HEK293 (cell line): Measurements from ENCODE around the gene SNCAIP.

ENCODE experiments used
- CTCF ChIA-PET: fragments of 350-600 bp; formaldehyde crosslinking; extraction: SDS; loops from one replicate; lab custom pipeline; 2021; ENCODE audit warnings: antibody characterized with exemption; lab: Yijun Ruan, JAX
- POLR2A ChIA-PET: fragments of 300-600 bp; formaldehyde crosslinking; extraction: SDS; loops from one replicate; lab custom pipeline; 2020; ENCODE audit warnings: antibody characterized with exemption, inconsistent platforms; lab: Yijun Ruan, JAX
- H3K27ac ChIP-seq: fragments of 200-500 bp; sonication (Bioruptor generic); 2 replicates; pipeline ENCODE4 v1.5.1; 2014; ENCODE audit warnings: low read depth, low read length, control low read depth, inconsistent platforms; ENCODE audit errors: extremely low read depth
- H3K36me3 ChIP-seq, 2 experiments: fragments of 200-500 bp in 1 of 2; sonication (Bioruptor generic) in 1 of 2; 1 replicate in 1 of 2; 2 replicates in 1 of 2; pipeline ENCODE4 v1.5.1; 2014 to 2017; ENCODE audit warnings: inconsistent platforms in 2 of 2, low read length in 2 of 2; ENCODE audit not compliant: control insufficient read depth in 2 of 2, insufficient read depth in 1 of 2
- H3K4me1 ChIP-seq: fragments of 200-500 bp; sonication (Bioruptor generic); 2 replicates; pipeline ENCODE4 v1.5.1; 2014; ENCODE audit warnings: mild to moderate bottlenecking, low read length, inconsistent platforms; ENCODE audit not compliant: control insufficient read depth, insufficient read depth
- H3K4me3 ChIP-seq: 2 replicates; pipeline ENCODE4 v1.5.1; 2011; ENCODE audit warnings: low read depth, mild to moderate bottlenecking, control low read depth, low read length, moderate library complexity
- H3K9me3 ChIP-seq: fragments of 200-500 bp; sonication (Bioruptor generic); 2 replicates; pipeline ENCODE4 v1.5.1; 2014; ENCODE audit warnings: low read depth, low read length, inconsistent platforms; ENCODE audit not compliant: control insufficient read depth, insufficient read depth
- HOXD13 ChIP-seq: sonication (generic); formaldehyde crosslinking; IDR thresholded peaks from 2 replicates; pipeline ENCODE4 v1.8.0; 2022; ENCODE audit warnings: missing genetic modification reagents, borderline replicate concordance
- KLF1 ChIP-seq: fragments of 450-650 bp; formaldehyde crosslinking; IDR thresholded peaks from 2 replicates; pipeline ENCODE4 v1.5.1; 2016; ENCODE audit warnings: missing biosample characterization, missing genetic modification characterization
- KLF17 ChIP-seq: fragments of 450-650 bp; formaldehyde crosslinking; IDR thresholded peaks from 2 replicates; pipeline ENCODE4 v1.5.1; 2016; ENCODE audit warnings: missing biosample characterization, missing genetic modification characterization
- TSHZ1 ChIP-seq: fragments of 450-650 bp; formaldehyde crosslinking; IDR thresholded peaks from 2 replicates; pipeline ENCODE4 v1.5.1; 2016; ENCODE audit warnings: missing biosample characterization, missing genetic modification characterization, borderline replicate concordance
- ZBTB10 ChIP-seq: fragments of 450-650 bp; formaldehyde crosslinking; IDR thresholded peaks from 2 replicates; pipeline ENCODE4 v1.5.1; 2016; ENCODE audit warnings: missing biosample characterization, missing genetic modification characterization
- ZFP41 ChIP-seq: fragments of 450-650 bp; formaldehyde crosslinking; IDR thresholded peaks from 2 replicates; pipeline ENCODE4 v1.5.1; 2016; ENCODE audit warnings: missing biosample characterization, missing genetic modification characterization, borderline replicate concordance
- ZNF169 ChIP-seq: fragments of 450-650 bp; formaldehyde crosslinking; IDR thresholded peaks from 2 replicates; pipeline ENCODE4 v1.5.1; 2016; ENCODE audit warnings: missing biosample characterization, missing genetic modification characterization
- ZNF23 ChIP-seq: fragments of 450-650 bp; formaldehyde crosslinking; IDR thresholded peaks from 2 replicates; pipeline ENCODE4 v1.5.1; 2016; ENCODE audit warnings: missing biosample characterization, missing genetic modification characterization, borderline replicate concordance
- ZNF24 ChIP-seq: fragments of 450-650 bp; formaldehyde crosslinking; IDR thresholded peaks from 2 replicates; pipeline ENCODE4 v1.5.1; 2016; ENCODE audit warnings: missing biosample characterization, missing genetic modification characterization
- ZNF362 ChIP-seq: fragments of 450-650 bp; formaldehyde crosslinking; IDR thresholded peaks from 2 replicates; pipeline ENCODE4 v1.5.1; 2016; ENCODE audit warnings: missing biosample characterization, missing genetic modification characterization
- ZNF449 ChIP-seq: fragments of 450-650 bp; formaldehyde crosslinking; IDR thresholded peaks from 2 replicates; pipeline ENCODE4 v1.5.1; 2017; ENCODE audit warnings: missing biosample characterization, mild to moderate bottlenecking, missing genetic modification characterization, moderate library complexity
- ZNF510 ChIP-seq: fragments of 450-650 bp; formaldehyde crosslinking; IDR thresholded peaks from 2 replicates; pipeline ENCODE4 v1.5.1; 2018; ENCODE audit warnings: mild to moderate bottlenecking, missing genetic modification characterization, missing biosample characterization; ENCODE audit not compliant: insufficient replicate concordance
- ZNF513 ChIP-seq: fragments of 450-650 bp; IDR thresholded peaks from 2 replicates; pipeline ENCODE4 v1.5.1; 2018; ENCODE audit warnings: missing biosample characterization, missing genetic modification characterization
- ZNF521 ChIP-seq: fragments of 450-650 bp; formaldehyde crosslinking; IDR thresholded peaks from 2 replicates; pipeline ENCODE4 v1.5.1; 2017; ENCODE audit warnings: missing biosample characterization, mild to moderate bottlenecking, missing genetic modification characterization
- ZNF530 ChIP-seq: fragments of 450-650 bp; formaldehyde crosslinking; IDR thresholded peaks from 2 replicates; pipeline ENCODE4 v1.5.1; 2016; ENCODE audit warnings: low read depth, missing biosample characterization, missing genetic modification characterization
- ZNF600 ChIP-seq: fragments of 450-650 bp; formaldehyde crosslinking; IDR thresholded peaks from 2 replicates; pipeline ENCODE4 v1.5.1; 2016; ENCODE audit warnings: missing biosample characterization, missing genetic modification characterization
- ZNF623 ChIP-seq: fragments of 450-650 bp; formaldehyde crosslinking; IDR thresholded peaks from 2 replicates; pipeline ENCODE4 v1.5.1; 2016; ENCODE audit warnings: missing biosample characterization, missing genetic modification characterization
- ZNF639 ChIP-seq: fragments of 450-650 bp; formaldehyde crosslinking; IDR thresholded peaks from 2 replicates; pipeline ENCODE4 v1.5.1; 2016; ENCODE audit warnings: missing biosample characterization, missing genetic modification characterization
- ZNF660 ChIP-seq: fragments of 450-650 bp; IDR thresholded peaks from 2 replicates; pipeline ENCODE4 v1.5.1; 2018; ENCODE audit warnings: missing biosample characterization, mild to moderate bottlenecking, missing genetic modification characterization
- ZNF664 ChIP-seq: fragments of 450-650 bp; formaldehyde crosslinking; IDR thresholded peaks from 2 replicates; pipeline ENCODE4 v1.5.1; 2016; ENCODE audit warnings: missing biosample characterization, missing genetic modification characterization
- ZNF677 ChIP-seq: fragments of 450-650 bp; IDR thresholded peaks from 2 replicates; pipeline ENCODE4 v1.5.0; 2018; ENCODE audit warnings: missing biosample characterization, mild to moderate bottlenecking, missing genetic modification characterization, moderate library complexity
- TF ChIP-seq, protein P1 (sequence below): fragments of 450-650 bp; formaldehyde crosslinking; IDR thresholded peaks from 2 replicates; pipeline ENCODE4 v1.5.1; 2017; ENCODE audit warnings: missing biosample characterization, missing genetic modification characterization

SNCAIP gene

GRCh38 chr5:122273696-122274095, 38.3 kb upstream of the SNCAIP start (continued):
- TF ChIP-seq ZNF521 (tag by site-specific recombination) (no peak), ZNF449 (tag by site-specific recombination) (no peak), ZNF664 (tag by site-specific recombination) (no peak), ZNF510 (tag by site-specific recombination) (no peak), ZNF24 (no peak), ZNF639 (no peak), ZNF600 (no peak), KLF1 (tag by site-specific recombination) (no peak), ZBTB10 (tag by site-specific recombination) (no peak), ZNF623 (tag by site-specific recombination) (no peak), HOXD13 (CRISPR knock-in tag) (no peak)
- TF ChIP-seq, protein P1, sequence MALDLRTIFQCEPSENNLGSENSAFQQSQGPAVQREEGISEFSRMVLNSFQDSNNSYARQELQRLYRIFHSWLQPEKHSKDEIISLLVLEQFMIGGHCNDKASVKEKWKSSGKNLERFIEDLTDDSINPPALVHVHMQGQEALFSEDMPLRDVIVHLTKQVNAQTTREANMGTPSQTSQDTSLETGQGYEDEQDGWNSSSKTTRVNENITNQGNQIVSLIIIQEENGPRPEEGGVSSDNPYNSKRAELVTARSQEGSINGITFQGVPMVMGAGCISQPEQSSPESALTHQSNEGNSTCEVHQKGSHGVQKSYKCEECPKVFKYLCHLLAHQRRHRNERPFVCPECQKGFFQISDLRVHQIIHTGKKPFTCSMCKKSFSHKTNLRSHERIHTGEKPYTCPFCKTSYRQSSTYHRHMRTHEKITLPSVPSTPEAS (tag by site-specific recombination), result no peak
- TF ChIP-seq, all 188 proteins: peak for 0

- no peaks in the 10 kb centered on the region for H3K4me1 ChIP-seq
- H3K36me3 ChIP-seq, result no peaks in the 10 kb centered on the region
- no peaks in the 10 kb centered on the region for H3K9me3 ChIP-seq
- no peak overlapping the region for H3K27ac ChIP-seq
- no peak overlapping the region for H3K4me3 ChIP-seq
- POLR2A ChIA-PET, result no interaction called here
- CTCF ChIA-PET, result interaction anchor here (1.0 to 1.3 kb wide), 2 partner anchors 11 to 88 kb away, joined by 3 read pairs; no protein-coding TSS in a partner anchor
- no peak for TF ChIP-seq ZNF23 (tag by site-specific recombination)
- no peak for TF ChIP-seq ZFP41 (tag by site-specific recombination)
- TF ChIP-seq ZNF677 (tag by site-specific recombination), result no peak
- TF ChIP-seq ZNF362, result no peak
- no peak for TF ChIP-seq TSHZ1 (tag by site-specific recombination)
- no peak for TF ChIP-seq ZNF660 (tag by site-specific recombination)
- no peak for TF ChIP-seq KLF17 (tag by site-specific recombination)
- no peak for TF ChIP-seq ZNF169
- TF ChIP-seq ZNF513, result no peak
- no peak for TF ChIP-seq ZNF530
Observed at GRCh38 chr5:122283592-122283991, 28.4 kb upstream of the SNCAIP start.
